ENCODE results near the gene HECTD4. TPM values are rescaled to one million over a fixed set of nuclear protein-coding genes. Genes with fewer than 3 reads are reported as not detected.

The HECTD4 gene
- 47.9 TPM for total RNA-seq (ENCODE audit: unreplicated experiment)
- long read RNA-seq, partial matches to known transcripts: 0 of 1 reads
- long read RNA-seq, other reads (novel, unspliced or antisense): 1 of 1 reads

GRCh38 chr12:112381883-112382796 is at the start of gene HECTD4:
Gene HECTD4, minus strand, starts transcription at chr12:112382431. Its CDS starts 303 bp downstream, at chr12:112382128.
- H3K4me3 Mint-ChIP-seq (ENCODE audit: unreplicated experiment): peak within 1 kb of the TSS; percentile 99
- peak within 1 kb of the TSS; percentile 65 for H3K27ac Mint-ChIP-seq (ENCODE audit: unreplicated experiment)
- no peak for TF ChIP-seq CTCF (IDR thresholded peaks at IDR 0.05; ENCODE audit: unreplicated experiment)
- DNase-seq (ENCODE audit: low spot score): peak; percentile 98
- peaks cover 18% of the 10 kb centered on the region for H3K4me1 Mint-ChIP-seq (ENCODE audit: unreplicated experiment)
- peaks cover 5% of the 10 kb centered on the region for H3K27me3 Mint-ChIP-seq (ENCODE audit: unreplicated experiment)
- H3K9me3 Mint-ChIP-seq (ENCODE audit: unreplicated experiment): no peaks in the 10 kb centered on the region
- peaks cover 5% of the 10 kb centered on the region for H3K36me3 Mint-ChIP-seq (ENCODE audit: low read depth, unreplicated experiment)

- Mint-ChIP-seq H3K4me3 (ENCODE audit: unreplicated experiment) (no peak overlapping the region), H3K27ac (ENCODE audit: unreplicated experiment) (no peak overlapping the region)
Measured at GRCh38 chr12:112431965-112432364, 49.7 kb upstream of the HECTD4 start.

GRCh38 chr12:112430929-112431328 is 48.7 kb upstream of the HECTD4 start:
- DNase-seq (ENCODE audit: low spot score): no peak
- H3K27ac Mint-ChIP-seq (ENCODE audit: unreplicated experiment): no peak overlapping the region
- TF ChIP-seq CTCF (IDR thresholded peaks at IDR 0.05; ENCODE audit: unreplicated experiment): no peak
- H3K4me3 Mint-ChIP-seq (ENCODE audit: unreplicated experiment): no peak overlapping the region
- H3K27me3 Mint-ChIP-seq (ENCODE audit: unreplicated experiment): no peaks in the 10 kb centered on the region
- peaks cover 4% of the 10 kb centered on the region for H3K36me3 Mint-ChIP-seq (ENCODE audit: low read depth, unreplicated experiment)
- no peaks in the 10 kb centered on the region for H3K9me3 Mint-ChIP-seq (ENCODE audit: unreplicated experiment)
- H3K4me1 Mint-ChIP-seq (ENCODE audit: unreplicated experiment): no peaks in the 10 kb centered on the region

More at GRCh38 chr12:112431965-112432364, 49.7 kb upstream of the HECTD4 start:
- H3K4me1 Mint-ChIP-seq (ENCODE audit: unreplicated experiment): no peaks in the 10 kb centered on the region
- no peaks in the 10 kb centered on the region for H3K27me3 Mint-ChIP-seq (ENCODE audit: unreplicated experiment)
- DNase-seq (ENCODE audit: low spot score): no peak
- H3K9me3 Mint-ChIP-seq (ENCODE audit: unreplicated experiment): no peaks in the 10 kb centered on the region
- TF ChIP-seq CTCF (IDR thresholded peaks at IDR 0.05; ENCODE audit: unreplicated experiment): no peak
- H3K36me3 Mint-ChIP-seq (ENCODE audit: low read depth, unreplicated experiment): peaks cover 4% of the 10 kb centered on the region

GRCh38 chr12:112427760-112428159 is 45.5 kb upstream of the HECTD4 start:
- no peak for TF ChIP-seq CTCF (IDR thresholded peaks at IDR 0.05; ENCODE audit: unreplicated experiment)
- Mint-ChIP-seq H3K27ac (ENCODE audit: unreplicated experiment) (no peak overlapping the region), H3K4me1 (ENCODE audit: unreplicated experiment) (peaks cover 4% of the 10 kb centered on the region), H3K4me3 (ENCODE audit: unreplicated experiment) (no peak overlapping the region), H3K9me3 (ENCODE audit: unreplicated experiment) (no peaks in the 10 kb centered on the region), H3K36me3 (ENCODE audit: low read depth, unreplicated experiment) (peaks cover 4% of the 10 kb centered on the region), H3K27me3 (ENCODE audit: unreplicated experiment) (peaks cover 6% of the 10 kb centered on the region)
- no peak for DNase-seq (ENCODE audit: low spot score)
